ENCODE results near the gene NDC1.

GRCh38 chr1:53739109-53739681 is 98.9 kb downstream of the NDC1 start, which contains the start of gene GLIS1:
- TF ChIP-seq CTCF (IDR thresholded peaks at IDR 0.05; ENCODE audit: insufficient read depth, low read depth, low read length) (no peak), EZH2 (IDR thresholded peaks at IDR 0.05; ENCODE audit: insufficient read depth, low read length) (no peak)
